ENCODE results near the gene LAMC1. TPM values are rescaled to one million over a fixed set of nuclear protein-coding genes. Genes with fewer than 3 reads are reported as not detected.

The LAMC1 gene
- total RNA-seq, 4 donors from 2014 or later: 130 to 315 (median 214) TPM

- no peaks in the 10 kb centered on the region for H3K36me3 ChIP-seq
- H3K9me3 ChIP-seq: no peaks in the 10 kb centered on the region
- H3K4me3 ChIP-seq: no peak overlapping the region
- intact Hi-C loops (cut with DNase I; ENCODE audit: low total_unique reads): no loop called here
- DNase-seq: no peak
- no peaks in the 10 kb centered on the region for H3K27me3 ChIP-seq
- TF ChIP-seq POLR2A (IDR thresholded peaks at IDR 0.05): no peak
- TF ChIP-seq CTCF (IDR thresholded peaks at IDR 0.05): no peak
- no peaks in the 10 kb centered on the region for H3K4me1 ChIP-seq
- H3K27ac ChIP-seq: no peak overlapping the region
These were observed 129.0 kb downstream of the LAMC1 start for GRCh38 chr1:183152180-183152579.

- Histone ChIP-seq H3K27me3 (no peaks in the 10 kb centered on the region), H3K4me3 (no peak overlapping the region), H3K27ac (no peak overlapping the region), H3K4me1 (no peaks in the 10 kb centered on the region), H3K9me3 (no peaks in the 10 kb centered on the region), H3K36me3 (no peaks in the 10 kb centered on the region)
- intact Hi-C loops (cut with DNase I; ENCODE audit: low total_unique reads): no loop called here
- TF ChIP-seq POLR2A (IDR thresholded peaks at IDR 0.05): no peak
- TF ChIP-seq CTCF (IDR thresholded peaks at IDR 0.05): no peak
- DNase-seq: no peak
These were observed 132.7 kb downstream of the LAMC1 start for GRCh38 chr1:183155939-183156338.

GRCh38 chr1:183159960-183160359 is 136.7 kb downstream of the LAMC1 start:
- no peaks in the 10 kb centered on the region for H3K9me3 ChIP-seq
- TF ChIP-seq POLR2A (IDR thresholded peaks at IDR 0.05): no peak
- TF ChIP-seq CTCF (IDR thresholded peaks at IDR 0.05): no peak
- H3K36me3 ChIP-seq: no peaks in the 10 kb centered on the region
- no peak overlapping the region for H3K27ac ChIP-seq
- intact Hi-C loops (cut with DNase I; ENCODE audit: low total_unique reads): no loop called here
- DNase-seq: no peak
- H3K4me3 ChIP-seq: no peak overlapping the region
- no peaks in the 10 kb centered on the region for H3K4me1 ChIP-seq
- H3K27me3 ChIP-seq: no peaks in the 10 kb centered on the region

- DNase-seq: no peak
- Histone ChIP-seq H3K9me3 (no peaks in the 10 kb centered on the region), H3K27ac (no peak overlapping the region), H3K4me3 (no peak overlapping the region), H3K4me1 (no peaks in the 10 kb centered on the region), H3K36me3 (no peaks in the 10 kb centered on the region), H3K27me3 (no peaks in the 10 kb centered on the region)
- TF ChIP-seq POLR2A (IDR thresholded peaks at IDR 0.05) (no peak), CTCF (IDR thresholded peaks at IDR 0.05) (no peak)
- intact Hi-C loops (cut with DNase I; ENCODE audit: low total_unique reads): no loop called here
These were observed 138.2 kb downstream of the LAMC1 start for GRCh38 chr1:183161391-183161790.

- TF ChIP-seq POLR2A (IDR thresholded peaks at IDR 0.05) (no peak), CTCF (IDR thresholded peaks at IDR 0.05) (no peak)
- no peak overlapping the region for H3K27ac ChIP-seq
- no peaks in the 10 kb centered on the region for H3K36me3 ChIP-seq
- DNase-seq: no peak
- H3K4me1 ChIP-seq: no peaks in the 10 kb centered on the region
- no peak overlapping the region for H3K4me3 ChIP-seq
- H3K27me3 ChIP-seq: no peaks in the 10 kb centered on the region
- intact Hi-C loops (cut with DNase I; ENCODE audit: low total_unique reads): no loop called here
- no peaks in the 10 kb centered on the region for H3K9me3 ChIP-seq
These were observed 140.1 kb downstream of the LAMC1 start for GRCh38 chr1:183163316-183163715.

All from uterus (tissue), 4 donors.